Trophoblast cell (in vitro differentiated cells and primary cell): ENCODE measurements around the gene BMPER.

ENCODE experiments used
- DNase-seq, 2 donors: peaks; one replicate each; pipeline ENCODE4 v3.0.0-alpha.2; 2016
- H2AFZ ChIP-seq: 2 replicates; pipeline ENCODE4 v1.6.1; 2013; ENCODE audit warnings: low read length, moderate library complexity, mild to moderate bottlenecking; ENCODE audit not compliant: insufficient read depth, poor library complexity
- H2AK5ac ChIP-seq: 2 replicates; pipeline ENCODE4 v1.6.1; 2013; ENCODE audit warnings: mild to moderate bottlenecking, low read length
- H2BK120ac ChIP-seq: 2 replicates; pipeline ENCODE4 v1.6.1; 2013; ENCODE audit warnings: low read length, mild to moderate bottlenecking, moderate library complexity; ENCODE audit not compliant: insufficient read depth, poor library complexity
- H2BK12ac ChIP-seq: 2 replicates; pipeline ENCODE4 v1.6.1; 2013; ENCODE audit warnings: mild to moderate bottlenecking, low read length, moderate library complexity
- H2BK5ac ChIP-seq: 2 replicates; pipeline ENCODE4 v1.6.1; 2013; ENCODE audit warnings: low read length, low read depth, moderate library complexity, mild to moderate bottlenecking; ENCODE audit not compliant: poor library complexity
- H3K14ac ChIP-seq: 2 replicates; pipeline ENCODE4 v1.6.1; 2013; ENCODE audit warnings: mild to moderate bottlenecking, low read length
- H3K18ac ChIP-seq: 2 replicates; pipeline ENCODE4 v1.6.1; 2013; ENCODE audit warnings: mild to moderate bottlenecking, low read length
- H3K23ac ChIP-seq: 2 replicates; pipeline ENCODE4 v1.6.1; 2013; ENCODE audit warnings: low read length
- H3K27ac ChIP-seq: 2 replicates; pipeline ENCODE4 v1.5.1; 2013; ENCODE audit warnings: low read depth, mild to moderate bottlenecking, inconsistent platforms, low read length, moderate library complexity
- H3K27me3 ChIP-seq: 2 replicates; pipeline ENCODE4 v1.6.1; 2013; ENCODE audit warnings: inconsistent platforms, mild to moderate bottlenecking, low read length, moderate library complexity; ENCODE audit not compliant: insufficient read depth
- H3K36me3 ChIP-seq, 2 experiments: 1 replicate in 1 of 2; 2 replicates in 1 of 2; pipeline ENCODE4 v1.6.1; 2013; ENCODE audit warnings: low read length in 2 of 2, mild to moderate bottlenecking in 2 of 2, moderate library complexity in 1 of 2; ENCODE audit not compliant: insufficient read depth in 2 of 2, control insufficient read depth in 1 of 2
- H3K4ac ChIP-seq: 2 replicates; pipeline ENCODE4 v1.6.1; 2013; ENCODE audit warnings: low read depth, mild to moderate bottlenecking, low read length, moderate library complexity
- H3K4me1 ChIP-seq, 2 experiments: 1 replicate in 1 of 2; 2 replicates in 1 of 2; pipeline ENCODE4 v1.6.1; 2013; ENCODE audit warnings: low read length in 2 of 2, mild to moderate bottlenecking in 2 of 2, moderate library complexity in 1 of 2; ENCODE audit not compliant: insufficient read depth in 2 of 2, control insufficient read depth in 1 of 2
- H3K4me2 ChIP-seq: 2 replicates; pipeline ENCODE4 v1.6.1; 2013; ENCODE audit warnings: inconsistent platforms, mild to moderate bottlenecking, low read length, moderate library complexity
- H3K4me3 ChIP-seq: 2 replicates; pipeline ENCODE4 v1.5.1; 2013; ENCODE audit warnings: mild to moderate bottlenecking, low read depth, low read length, inconsistent platforms
- H3K79me1 ChIP-seq: one replicate; pipeline ENCODE4 v1.6.1; 2013; ENCODE audit warnings: low read length
- H3K79me2 ChIP-seq: 2 replicates; pipeline ENCODE4 v1.6.1; 2013; ENCODE audit warnings: low read length, mild to moderate bottlenecking; ENCODE audit not compliant: control insufficient read depth, insufficient read depth, poor library complexity
- H3K9ac ChIP-seq: 2 replicates; pipeline ENCODE4 v1.6.1; 2013; ENCODE audit warnings: mild to moderate bottlenecking, low read length
- H3K9me3 ChIP-seq: 2 replicates; pipeline ENCODE4 v1.6.1; 2013; ENCODE audit warnings: low read depth, mild to moderate bottlenecking, control low read depth, inconsistent platforms, low read length; ENCODE audit not compliant: insufficient read depth
- H4K12ac ChIP-seq: 2 replicates; pipeline ENCODE4 v1.6.1; 2013; ENCODE audit warnings: low read depth, mild to moderate bottlenecking, low read length, moderate library complexity
- H4K8ac ChIP-seq: 2 replicates; pipeline ENCODE4 v1.6.1; 2013; ENCODE audit warnings: low read depth, mild to moderate bottlenecking, low read length, moderate library complexity
- H4K91ac ChIP-seq: one replicate; pipeline ENCODE4 v1.6.1; 2013; ENCODE audit warnings: low read depth, mild to moderate bottlenecking, low read length, moderate library complexity
- WGBS: extraction: QIAGEN DNeasy Blood & Tissue Kit; methylation state at CpG from one replicate; pipeline ENCODE4 v1.1.7; 2013; ENCODE audit warnings: missing lambda C conversion rate; ENCODE audit not compliant: insufficient read length, insufficient coverage; ENCODE audit errors: extremely low coverage; 5-methylcytosine and 5-hydroxymethylcytosine counted together

Gene BMPER

DNA sequence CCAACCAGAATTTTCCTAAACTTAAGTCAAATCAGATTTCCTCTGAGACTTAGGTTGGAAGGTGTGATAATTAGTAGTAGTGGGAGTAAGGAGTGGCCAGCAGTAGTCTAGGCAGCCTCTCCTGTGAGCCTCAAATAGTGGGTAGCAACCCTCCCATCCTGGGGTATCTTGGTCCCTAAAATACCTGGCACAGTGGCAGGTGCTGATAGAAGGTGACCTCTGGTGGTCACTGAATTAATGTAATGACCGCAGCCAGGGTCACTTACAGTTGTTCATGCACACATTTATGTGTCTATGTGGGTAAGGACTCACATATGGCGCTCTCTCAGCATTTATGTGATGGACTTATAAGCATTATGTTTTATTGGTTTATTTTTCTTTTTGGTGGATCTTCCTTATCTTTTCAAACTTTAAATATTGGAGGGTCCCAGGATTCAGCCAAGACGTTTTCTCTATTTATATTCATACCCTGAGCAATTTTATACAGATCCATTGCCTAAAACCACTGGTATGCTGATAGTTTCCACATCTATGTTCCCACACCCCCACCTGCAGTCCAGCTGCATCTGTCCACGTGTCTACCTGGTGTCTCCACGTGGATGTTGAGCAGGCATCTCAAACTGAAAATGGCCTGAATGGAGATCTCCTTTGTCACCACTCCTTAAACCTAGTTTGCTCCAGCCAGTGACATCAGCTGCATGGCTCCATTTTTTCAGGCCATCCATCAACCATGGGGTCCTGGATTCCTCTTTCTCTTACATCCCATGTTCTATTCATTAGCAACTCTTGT, 18.3 kb downstream of the BMPER start:
- Histone ChIP-seq H2BK120ac (no peak overlapping the region), H3K14ac (no peak overlapping the region), H4K91ac (no peak overlapping the region), H2BK5ac (no peak overlapping the region), H3K27me3 (no peaks in the 10 kb centered on the region), H3K4me2 (no peak overlapping the region), H2AK5ac (no peak overlapping the region), H3K27ac (no peak overlapping the region), H3K4me1 (no peaks in the 10 kb centered on the region), H3K36me3 (no peaks in the 10 kb centered on the region), H3K4ac (no peak overlapping the region), H4K12ac (no peak overlapping the region), H3K23ac (no peak overlapping the region), H3K9ac (no peak overlapping the region), H3K18ac (no peak overlapping the region), H3K79me2 (no peaks in the 10 kb centered on the region), H3K79me1 (no peaks in the 10 kb centered on the region), H4K8ac (no peak overlapping the region), H2BK12ac (no peak overlapping the region), H3K4me3 (no peak overlapping the region), H2AFZ (no peak overlapping the region), H3K9me3 (no peaks in the 10 kb centered on the region)
- no CpG with 5 or more reads among the region's 5 CpGs for WGBS
- DNase-seq: no peak

DNA sequence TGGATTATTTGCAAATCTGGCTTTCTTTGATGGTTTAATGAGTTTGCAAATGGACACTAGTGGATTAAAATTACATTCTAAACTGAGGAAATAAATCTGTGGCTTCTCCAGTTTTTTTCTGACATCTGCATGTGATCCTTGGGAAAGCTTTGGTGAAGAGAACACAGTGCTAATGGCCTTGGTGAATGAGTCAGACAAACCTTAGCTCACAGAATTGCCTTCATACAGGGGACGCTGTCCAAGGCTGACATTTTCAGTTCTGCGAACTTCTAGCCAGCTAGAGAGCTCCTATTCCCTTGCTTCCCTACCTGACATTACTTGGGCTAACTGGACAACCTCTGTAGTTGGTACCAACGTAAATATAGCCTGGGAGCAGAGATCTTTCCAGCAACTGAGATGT, 21.2 kb downstream of the BMPER start:
- WGBS: no CpG with 5 or more reads among the region's 3 CpGs
- no peak overlapping the region for H3K4me2 ChIP-seq
- no peak overlapping the region for H3K23ac ChIP-seq

DNA sequence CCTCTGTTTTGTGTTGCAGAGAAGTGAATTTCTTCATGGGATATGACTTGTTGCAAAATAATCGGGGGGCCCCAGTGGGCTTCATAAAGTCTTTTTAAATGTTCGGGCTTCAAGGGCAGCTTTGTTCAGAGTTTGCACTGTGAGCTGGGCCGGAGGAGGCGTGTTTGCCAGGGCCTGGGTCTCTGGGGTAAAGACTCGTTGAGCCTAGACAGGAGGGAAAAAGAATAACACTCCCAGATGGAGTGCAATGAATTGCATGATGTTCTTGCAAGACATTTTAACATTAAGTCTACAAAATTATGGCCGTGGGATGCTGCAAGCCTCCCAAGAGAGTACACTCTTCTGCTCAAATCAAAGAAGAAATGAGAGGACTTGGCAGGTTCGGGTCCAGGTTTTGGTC, 23.6 kb downstream of the BMPER start:
- no peak overlapping the region for H3K4me3 ChIP-seq
- no peak overlapping the region for H3K9ac ChIP-seq
- H3K27ac ChIP-seq: no peak overlapping the region
- H3K18ac ChIP-seq: no peak overlapping the region
- H3K79me2 ChIP-seq: no peaks in the 10 kb centered on the region
- H2BK120ac ChIP-seq: no peak overlapping the region
- no peak overlapping the region for H3K4ac ChIP-seq
- H3K36me3 ChIP-seq: no peaks in the 10 kb centered on the region
- no peak overlapping the region for H3K14ac ChIP-seq
- H3K79me1 ChIP-seq: peaks cover 1% of the 10 kb centered on the region
- DNase-seq: no peak
- H4K91ac ChIP-seq: no peak overlapping the region
- WGBS: no CpG with 5 or more reads among the region's 7 CpGs
- no peak overlapping the region for H2AK5ac ChIP-seq
- no peak overlapping the region for H3K4me2 ChIP-seq
- H3K27me3 ChIP-seq: no peaks in the 10 kb centered on the region
- H4K12ac ChIP-seq: no peak overlapping the region
- H3K4me1 ChIP-seq: peaks cover 4 to 5% of the 10 kb centered on the region in 2 experiments
- no peaks in the 10 kb centered on the region for H3K9me3 ChIP-seq
- H2BK5ac ChIP-seq: no peak overlapping the region
- H2BK12ac ChIP-seq: no peak overlapping the region
- no peak overlapping the region for H3K23ac ChIP-seq
- no peak overlapping the region for H2AFZ ChIP-seq
- no peak overlapping the region for H4K8ac ChIP-seq

More for the DNA sequence above, 21.2 kb downstream of the BMPER start:
- Histone ChIP-seq H3K27me3 (no peaks in the 10 kb centered on the region), H3K36me3 (no peaks in the 10 kb centered on the region), H4K91ac (no peak overlapping the region), H3K18ac (no peak overlapping the region), H3K4me3 (no peak overlapping the region), H3K27ac (no peak overlapping the region), H2AK5ac (no peak overlapping the region), H2BK5ac (no peak overlapping the region), H3K9me3 (no peaks in the 10 kb centered on the region), H4K12ac (no peak overlapping the region), H3K4me1 (no peaks in the 10 kb centered on the region), H4K8ac (no peak overlapping the region), H2AFZ (no peak overlapping the region), H3K14ac (no peak overlapping the region), H3K79me2 (no peaks in the 10 kb centered on the region), H3K9ac (no peak overlapping the region), H2BK12ac (no peak overlapping the region), H3K4ac (no peak overlapping the region), H2BK120ac (no peak overlapping the region), H3K79me1 (no peaks in the 10 kb centered on the region)
- DNase-seq: no peak

DNA sequence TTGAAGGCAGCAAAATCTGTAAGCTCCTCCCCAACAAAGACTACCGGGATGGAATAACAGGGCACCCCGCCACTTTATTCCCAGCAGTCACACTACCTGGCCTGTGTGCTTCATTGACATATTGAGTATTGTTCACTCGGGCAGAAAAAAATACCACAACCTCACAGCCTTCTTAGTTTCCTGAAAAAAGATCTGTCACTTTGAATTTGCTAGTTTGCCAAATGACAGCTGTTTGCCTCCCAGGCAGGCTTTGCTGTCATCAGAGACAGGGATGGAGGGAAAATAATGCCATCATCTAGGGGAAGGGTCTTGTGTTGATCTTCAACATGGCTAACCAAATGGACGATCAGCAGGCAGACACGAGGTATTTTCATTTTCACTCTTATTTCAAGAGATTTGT, 26.9 kb downstream of the BMPER start:
- Histone ChIP-seq H2AFZ (no peak overlapping the region), H3K23ac (no peak overlapping the region), H4K91ac (no peak overlapping the region), H4K8ac (peak overlapping the region; percentile 23), H3K9ac (no peak overlapping the region), H3K79me1 (peaks cover 1% of the 10 kb centered on the region), H3K79me2 (no peaks in the 10 kb centered on the region), H3K36me3 (no peaks in the 10 kb centered on the region), H3K27me3 (no peaks in the 10 kb centered on the region), H3K4me3 (no peak overlapping the region), H2BK12ac (no peak overlapping the region), H3K27ac (no peak overlapping the region), H4K12ac (no peak overlapping the region), H2AK5ac (no peak overlapping the region), H3K9me3 (no peaks in the 10 kb centered on the region), H2BK5ac (no peak overlapping the region), H3K18ac (no peak overlapping the region), H3K4me2 (no peak overlapping the region), H3K4me1 (peaks cover 4 to 6% of the 10 kb centered on the region in 2 experiments), H3K4ac (no peak overlapping the region), H2BK120ac (no peak overlapping the region), H3K14ac (no peak overlapping the region)
- no peak for DNase-seq
- WGBS: no CpG with 5 or more reads among the region's 5 CpGs
